Kidney (tissue), 14 donors: Measurements from ENCODE around the gene CDK2AP2. TPM values are rescaled to one million over a fixed set of nuclear protein-coding genes. Genes with fewer than 3 reads are reported as not detected.

Experiments
- DNase-seq, 5 donors: peaks; one replicate each; pipeline ENCODE4 v3.0.0-alpha.2; 2013 to 2020
- FAIRE-seq: peaks from 2 replicates; lab custom pipeline; 2012; peaks lifted over from hg19 to GRCh38; lab: Jason Lieb, UNC
- H3K27ac ChIP-seq, 2 donors: one replicate each; pipeline ENCODE4 v1.7.0; 2013; ENCODE audit warnings: low read depth in 2 of 2, low read length in 2 of 2, inconsistent platforms in 1 of 2
- H3K27me3 ChIP-seq: one replicate; pipeline ENCODE4 v1.7.1; 2013; ENCODE audit warnings: low read length, inconsistent platforms; ENCODE audit not compliant: control insufficient read depth, insufficient read depth
- H3K36me3 ChIP-seq, 3 donors: one replicate each; pipeline versions ENCODE4 v1.7.0 to v1.7.1; 2013; ENCODE audit warnings: low read length in 3 of 3, control low read depth in 1 of 3, inconsistent platforms in 1 of 3; ENCODE audit not compliant: insufficient read depth in 3 of 3, control insufficient read depth in 2 of 3
- H3K4me1 ChIP-seq, 3 donors: one replicate each; pipeline versions ENCODE4 v1.7.0 to v1.7.1; 2013; ENCODE audit warnings: low read length in 3 of 3, inconsistent platforms in 1 of 3, low read depth in 1 of 3; ENCODE audit not compliant: control insufficient read depth in 2 of 3, insufficient read depth in 2 of 3
- H3K4me3 ChIP-seq, 3 donors: one replicate each; pipeline versions ENCODE4 v1.7.0 to v1.8.1; 2013; ENCODE audit warnings: low read length in 3 of 3, control low read depth in 1 of 3, inconsistent platforms in 1 of 3
- H3K9ac ChIP-seq, 3 donors: one replicate each; pipeline versions ENCODE4 v1.7.0 to v1.7.1; 2013; ENCODE audit warnings: low read length in 3 of 3, control low read depth in 1 of 3, inconsistent platforms in 1 of 3
- H3K9me3 ChIP-seq, 3 donors: one replicate each; pipeline versions ENCODE4 v1.7.0 to v1.7.1; 2013; ENCODE audit warnings: low read length in 3 of 3, control low read depth in 1 of 3, inconsistent platforms in 1 of 3; ENCODE audit not compliant: control insufficient read depth in 2 of 3, insufficient read depth in 1 of 3
- intact Hi-C: fragments of 100-400 bp; cut with DNase I; formaldehyde crosslinking; loops from one replicate; pipeline ENCODE4 v1.11.1; 2022
- polyA plus RNA-seq: library from polyadenylated mRNA; stranded (reverse); fragments of 350-450 nt; fragmentation: Illumina TruSeq; extraction: RNeasy Lipid Tissue Mini Kit (QIAGEN cat#74804); gene quantifications from one replicate; pipeline ENCODE4 v1.2.3, GENCODE V29; 2014; ENCODE audit warnings: low read depth, low replicate concordance; ENCODE audit not compliant: insufficient read depth
- total RNA-seq: library from RNA; stranded (reverse); fragmentation: NEBNext Ultra II Directional; extraction: Animal tissue kit (Norgen Biotek cat#: 25700); gene quantifications from one replicate; pipeline ENCODE4 v1.2.1, GENCODE V29; 2021
- TF ChIP-seq, protein P1 (sequence below): IDR thresholded peaks from 3 replicates; pipeline ENCODE4 v1.5.1; 2012; ENCODE audit warnings: mild to moderate bottlenecking, moderate library complexity, borderline replicate concordance; ENCODE audit not compliant: insufficient read depth; ENCODE audit errors: extremely low read depth
- donor health status: control.
- donor health status: control.
- donor health status: control.
- donor health status: control.
- donor health status: control.
- donor health status: DM: yes; HTN: yes; CAD: no.
- donor health status: Normal renal cell carcinoma (clear cell type).

Gene CDK2AP2
- total and polyA plus RNA-seq, 2 donors from 2014 or later = 98.4 to 188 TPM

DNA sequence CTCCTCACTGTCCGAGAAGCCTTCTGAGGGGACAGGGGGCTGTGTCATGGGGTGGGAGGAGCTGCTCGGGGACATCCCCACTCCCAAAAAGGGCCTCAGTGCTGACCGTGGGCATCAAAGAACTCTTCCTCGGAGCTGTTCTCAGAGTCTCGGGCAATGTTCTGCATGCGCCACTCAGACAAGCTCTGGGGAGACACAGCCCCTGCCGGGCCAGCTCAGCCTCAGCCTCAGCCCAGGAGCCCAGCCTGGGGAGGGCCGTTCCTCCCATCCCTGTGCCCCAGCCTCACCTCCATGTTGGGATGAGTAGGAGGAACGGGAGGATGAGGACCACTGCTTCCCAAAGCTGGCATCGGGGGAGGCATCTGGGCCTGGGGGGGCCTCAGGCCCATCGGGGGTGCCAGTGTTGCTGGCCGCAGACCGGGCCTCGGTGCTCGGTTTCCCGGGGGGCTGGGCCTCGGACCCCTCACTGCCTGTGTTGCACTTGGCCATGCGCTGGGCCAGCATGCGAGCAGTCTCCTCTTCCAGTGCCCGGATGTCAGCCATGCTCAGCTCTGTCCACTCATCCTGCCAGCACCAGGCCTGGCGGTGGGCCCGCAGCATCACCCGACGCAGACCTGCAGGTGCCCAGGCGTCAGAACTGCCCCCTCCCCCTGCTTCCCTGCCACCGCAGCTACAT is 8.0 kb downstream of the CDK2AP2 start:
- Histone ChIP-seq H3K27me3 (no peaks in the 10 kb centered on the region), H3K4me1 (peaks cover 0 to 5% (median 4%) of the 10 kb centered on the region in 3 donors), H3K9me3 (no peaks in the 10 kb centered on the region), H3K27ac (no peak overlapping the region), H3K4me3 (no peak overlapping the region), H3K9ac (no peak overlapping the region), H3K36me3 (peaks cover 0 to 11% (median 9%) of the 10 kb centered on the region in 3 donors)
- TF ChIP-seq, protein P1, sequence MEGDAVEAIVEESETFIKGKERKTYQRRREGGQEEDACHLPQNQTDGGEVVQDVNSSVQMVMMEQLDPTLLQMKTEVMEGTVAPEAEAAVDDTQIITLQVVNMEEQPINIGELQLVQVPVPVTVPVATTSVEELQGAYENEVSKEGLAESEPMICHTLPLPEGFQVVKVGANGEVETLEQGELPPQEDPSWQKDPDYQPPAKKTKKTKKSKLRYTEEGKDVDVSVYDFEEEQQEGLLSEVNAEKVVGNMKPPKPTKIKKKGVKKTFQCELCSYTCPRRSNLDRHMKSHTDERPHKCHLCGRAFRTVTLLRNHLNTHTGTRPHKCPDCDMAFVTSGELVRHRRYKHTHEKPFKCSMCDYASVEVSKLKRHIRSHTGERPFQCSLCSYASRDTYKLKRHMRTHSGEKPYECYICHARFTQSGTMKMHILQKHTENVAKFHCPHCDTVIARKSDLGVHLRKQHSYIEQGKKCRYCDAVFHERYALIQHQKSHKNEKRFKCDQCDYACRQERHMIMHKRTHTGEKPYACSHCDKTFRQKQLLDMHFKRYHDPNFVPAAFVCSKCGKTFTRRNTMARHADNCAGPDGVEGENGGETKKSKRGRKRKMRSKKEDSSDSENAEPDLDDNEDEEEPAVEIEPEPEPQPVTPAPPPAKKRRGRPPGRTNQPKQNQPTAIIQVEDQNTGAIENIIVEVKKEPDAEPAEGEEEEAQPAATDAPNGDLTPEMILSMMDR = no peak
- FAIRE-seq (no peak), DNase-seq (peak in 1 of 5 donors; percentile 74)
- intact Hi-C loops = no loop called here

DNA sequence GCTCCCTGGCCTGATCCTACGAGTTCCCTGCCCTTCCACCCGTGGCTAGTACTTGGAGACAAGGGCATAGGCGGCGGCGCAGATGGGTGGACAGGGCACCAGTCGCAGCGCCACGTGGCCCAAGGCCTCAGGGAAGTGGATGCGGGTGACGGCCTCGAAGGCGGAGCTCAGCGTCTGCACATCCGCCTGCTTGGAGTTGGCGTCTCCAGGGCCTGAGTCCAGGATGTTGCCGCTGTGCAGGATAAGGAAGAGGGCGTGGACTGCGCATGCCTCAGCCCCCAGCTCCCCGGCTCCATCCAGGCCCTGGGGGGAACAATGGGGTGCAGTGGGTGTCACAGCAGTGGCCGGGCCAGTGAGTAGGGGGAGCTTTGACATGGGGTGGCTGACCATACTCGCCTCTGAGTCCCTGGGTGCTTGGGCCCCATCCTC is 9.4 kb downstream of the CDK2AP2 start:
- TF ChIP-seq, protein P1 = no peak
- Histone ChIP-seq H3K9me3 (no peaks in the 10 kb centered on the region), H3K27ac (no peak overlapping the region), H3K36me3 (peaks cover 0 to 11% (median 9%) of the 10 kb centered on the region in 3 donors), H3K9ac (no peak overlapping the region), H3K4me1 (peaks cover 0 to 2% (median 1%) of the 10 kb centered on the region in 3 donors), H3K27me3 (no peaks in the 10 kb centered on the region), H3K4me3 (no peak overlapping the region)
- FAIRE-seq (no peak), DNase-seq (peak in 1 of 5 donors; percentile 78)
- intact Hi-C loops = no loop called here

DNA sequence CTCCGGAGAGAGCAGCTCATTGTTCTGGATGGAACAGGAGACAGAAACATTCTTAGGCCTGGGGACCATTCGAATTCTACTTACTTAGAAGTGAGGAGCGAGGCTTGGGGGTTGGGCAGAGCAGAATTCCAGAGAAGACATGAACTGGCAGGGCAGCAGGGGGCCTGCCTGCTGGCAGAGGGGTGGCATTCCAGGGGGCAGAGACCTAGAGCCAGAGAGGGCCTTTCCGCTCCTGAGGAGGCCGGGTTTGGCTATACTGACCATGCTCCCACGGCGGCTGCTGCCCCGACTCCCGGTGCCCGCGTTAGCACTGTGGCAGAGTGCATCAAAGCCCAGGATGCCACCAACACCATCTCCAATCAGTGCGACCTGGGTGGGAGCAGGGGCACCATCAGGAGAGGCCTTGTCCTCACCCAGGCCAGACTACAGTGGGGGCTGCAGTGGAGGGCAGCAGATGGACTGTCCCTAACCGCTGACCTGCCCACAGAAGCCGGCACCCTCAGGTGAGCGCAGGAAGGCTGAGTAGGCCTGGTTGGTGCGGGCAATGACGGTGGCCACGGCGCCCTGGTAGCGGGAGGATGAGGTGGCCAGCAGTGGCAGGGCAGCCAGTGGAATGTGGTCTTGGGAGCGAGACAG is 10.2 kb downstream of the CDK2AP2 start:
- Histone ChIP-seq H3K27ac (no peak overlapping the region), H3K9me3 (no peaks in the 10 kb centered on the region), H3K27me3 (no peaks in the 10 kb centered on the region), H3K36me3 (peaks cover 0 to 14% (median 9%) of the 10 kb centered on the region in 3 donors), H3K4me3 (no peak overlapping the region), H3K4me1 (no peaks in the 10 kb centered on the region), H3K9ac (no peak overlapping the region)
- no peak for FAIRE-seq
- intact Hi-C loops = no loop called here
- TF ChIP-seq, protein P1 = no peak
- peak in 1 of 5 donors; percentile 65 for DNase-seq
